GM18519 (cell line): ENCODE data around the gene ZC2HC1B.

Experiments used
- ATAC-seq: cut with Tn5 transposase; IDR thresholded peaks from one replicate; pipeline ENCODE4 v1.9.1; 2021; ENCODE audit warnings: mild to moderate bottlenecking, moderate library complexity; ENCODE audit not compliant: unreplicated experiment, low FRiP score

Gene ZC2HC1B

DNA sequence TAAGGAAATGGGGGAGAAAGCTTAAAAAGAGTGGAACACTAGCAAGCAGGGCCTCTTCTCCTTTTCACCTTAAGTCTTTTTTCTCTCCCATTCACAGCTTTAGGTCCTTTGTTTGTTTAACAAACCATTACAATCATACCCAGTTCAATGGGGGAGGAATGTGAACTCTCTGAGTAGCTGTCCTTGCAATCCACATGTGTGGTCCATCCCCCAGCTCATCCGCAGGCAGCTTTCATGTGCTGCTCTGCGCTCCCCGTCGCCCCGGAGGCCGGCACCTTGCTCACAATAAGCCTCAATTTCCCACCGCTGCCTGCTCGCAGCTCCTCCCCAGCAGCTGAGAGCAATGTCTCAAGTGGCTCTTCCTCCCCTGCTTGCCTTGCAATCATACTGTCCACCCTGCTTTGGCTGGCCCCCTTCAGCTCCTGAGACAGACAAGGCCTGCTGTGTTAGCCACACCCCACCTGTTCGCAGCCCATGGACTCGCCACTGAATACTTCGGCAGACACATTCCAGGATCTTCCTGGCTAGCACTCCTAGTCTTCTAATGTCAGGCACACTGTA, 94.6 kb downstream of the ZC2HC1B start:
- no peak for ATAC-seq

DNA sequence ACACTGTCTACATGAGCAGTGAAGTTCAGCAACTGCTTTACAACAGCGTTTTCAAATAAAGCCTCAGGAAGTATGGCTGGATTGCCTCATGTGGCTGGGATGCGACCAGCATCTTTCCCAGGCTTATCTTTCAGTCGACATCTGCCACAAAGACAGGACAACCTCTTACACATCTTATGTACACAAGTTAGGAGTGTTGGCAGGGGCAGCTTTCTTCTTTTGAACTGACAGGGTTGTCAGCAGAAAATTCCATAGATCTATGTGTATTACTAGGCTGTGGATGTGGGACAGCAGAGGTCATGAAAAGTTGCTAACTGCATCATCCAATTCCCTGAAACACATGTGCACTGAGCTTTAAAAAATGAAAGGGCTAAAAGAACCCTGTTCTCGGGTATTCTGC, 95.7 kb downstream of the ZC2HC1B start:
- no peak for ATAC-seq

DNA sequence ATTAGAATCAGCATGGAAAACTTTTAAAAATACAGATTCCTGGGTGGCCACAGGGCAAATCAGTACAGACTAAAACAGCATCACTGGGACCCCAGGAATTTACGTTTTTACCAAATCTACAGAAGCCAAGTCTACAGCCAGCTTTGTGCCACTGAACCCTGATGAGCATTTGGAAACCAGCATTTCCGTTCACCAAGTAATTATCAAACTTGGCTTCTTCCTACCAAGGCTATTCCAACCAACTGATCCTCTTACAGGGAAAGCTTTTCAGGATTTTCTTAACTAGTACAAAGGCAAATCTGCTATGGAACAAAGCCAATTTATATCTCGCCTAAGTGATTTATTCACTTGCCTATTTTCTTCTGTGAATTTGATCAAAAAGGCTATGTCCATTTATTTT, 96.8 kb downstream of the ZC2HC1B start:
- ATAC-seq = no peak

DNA sequence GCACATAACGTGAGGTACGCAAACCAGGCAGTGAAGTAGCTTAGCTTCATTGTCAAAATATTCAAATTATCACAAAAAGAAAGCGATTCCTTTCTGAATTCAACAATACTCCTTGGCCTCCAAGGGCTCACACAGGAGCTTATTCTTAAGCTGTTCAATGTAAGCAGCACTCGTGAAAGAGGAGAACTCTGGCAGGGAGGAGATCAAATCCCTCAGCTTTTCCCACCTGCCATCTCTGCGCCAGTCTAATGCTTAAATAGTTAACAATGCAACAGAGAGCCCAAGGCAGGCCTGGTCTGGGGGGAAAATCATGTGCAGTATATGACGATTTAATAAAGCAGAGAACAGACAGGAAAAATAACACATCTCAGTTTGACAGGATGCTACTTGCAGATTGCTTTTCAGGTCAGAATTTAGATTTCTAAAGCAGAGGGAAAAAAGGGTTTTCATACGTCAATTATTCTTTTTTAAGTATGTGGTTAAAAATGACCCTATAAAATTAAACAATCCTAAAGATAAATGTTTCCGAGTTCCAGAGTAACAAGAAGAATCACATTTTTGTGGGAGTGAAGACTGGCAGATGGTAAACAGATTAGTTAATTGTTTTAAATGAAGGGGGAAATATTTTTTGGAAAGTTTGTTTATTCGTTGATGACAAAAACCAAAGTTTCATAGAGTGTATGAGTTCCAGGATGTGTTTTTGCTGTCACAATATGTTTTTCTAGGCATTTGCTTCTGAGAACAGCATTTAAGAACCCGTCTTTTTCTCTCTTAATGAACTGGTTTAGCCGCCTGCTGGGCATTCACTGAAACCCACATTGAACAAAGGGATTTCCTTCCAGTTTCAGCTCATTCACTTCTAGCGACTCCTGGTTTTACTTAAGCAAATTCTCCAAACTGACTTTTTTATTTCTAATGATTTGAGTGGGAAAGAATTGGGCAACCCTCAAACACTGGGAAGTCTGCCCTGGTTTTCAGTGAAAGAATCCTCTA, 97.9 kb downstream of the ZC2HC1B start:
- no peak for ATAC-seq

DNA sequence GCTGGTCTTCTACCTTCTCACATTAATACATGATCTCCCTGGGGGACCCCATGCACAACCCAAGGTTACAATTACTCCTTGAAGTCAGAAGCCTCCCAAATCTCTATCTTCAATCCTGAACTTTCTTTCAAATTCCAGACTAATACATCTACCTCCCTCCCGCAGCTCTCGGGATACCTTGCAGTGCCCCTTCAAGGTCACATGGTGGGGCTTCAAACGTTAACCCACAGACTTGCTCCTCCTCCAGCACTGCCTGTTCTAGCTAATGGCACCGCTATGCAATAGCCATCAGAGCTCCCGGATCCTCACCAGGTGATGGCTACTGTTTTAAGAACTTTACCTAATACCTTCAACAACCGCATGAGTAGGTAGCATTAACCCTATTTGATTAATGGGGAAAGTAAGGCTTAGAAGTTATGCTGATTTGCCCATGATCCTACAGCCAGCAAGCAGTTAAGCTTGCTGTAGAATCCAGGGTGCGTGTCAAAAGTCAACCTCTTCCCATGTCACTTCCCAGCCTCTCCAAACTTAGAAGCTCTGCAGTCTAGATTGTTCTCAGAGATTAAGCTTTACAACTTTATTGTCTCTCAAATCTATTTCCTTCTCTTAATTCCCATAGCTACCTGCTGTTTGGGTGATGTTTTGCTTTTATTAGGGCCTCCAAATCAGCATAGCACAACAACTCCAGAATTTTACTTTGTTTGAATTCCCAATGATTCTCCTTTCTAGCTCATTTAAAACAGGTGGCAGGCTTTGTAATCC, 99.1 kb downstream of the ZC2HC1B start:
- ATAC-seq = no peak

DNA sequence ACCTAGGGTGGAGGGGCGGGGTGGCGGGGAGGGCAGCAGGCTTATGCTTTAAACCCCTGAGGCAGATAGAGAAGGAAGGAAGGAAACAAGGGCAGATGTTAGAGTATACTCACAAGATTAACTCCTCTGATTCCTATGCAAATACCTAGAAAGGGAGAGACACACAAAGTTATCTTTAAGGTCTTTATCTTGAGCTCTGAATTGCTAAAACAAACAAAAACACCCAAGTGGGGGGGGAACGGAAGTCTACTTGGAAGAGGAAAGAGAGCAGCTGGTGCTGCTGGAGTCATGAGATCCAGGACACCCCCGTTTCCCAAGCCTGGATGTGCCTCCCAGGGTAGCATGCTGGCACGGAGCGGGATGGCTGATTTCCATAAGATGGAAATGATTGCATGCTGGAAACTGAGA, 100.4 kb downstream of the ZC2HC1B start:
- ATAC-seq = no peak

DNA sequence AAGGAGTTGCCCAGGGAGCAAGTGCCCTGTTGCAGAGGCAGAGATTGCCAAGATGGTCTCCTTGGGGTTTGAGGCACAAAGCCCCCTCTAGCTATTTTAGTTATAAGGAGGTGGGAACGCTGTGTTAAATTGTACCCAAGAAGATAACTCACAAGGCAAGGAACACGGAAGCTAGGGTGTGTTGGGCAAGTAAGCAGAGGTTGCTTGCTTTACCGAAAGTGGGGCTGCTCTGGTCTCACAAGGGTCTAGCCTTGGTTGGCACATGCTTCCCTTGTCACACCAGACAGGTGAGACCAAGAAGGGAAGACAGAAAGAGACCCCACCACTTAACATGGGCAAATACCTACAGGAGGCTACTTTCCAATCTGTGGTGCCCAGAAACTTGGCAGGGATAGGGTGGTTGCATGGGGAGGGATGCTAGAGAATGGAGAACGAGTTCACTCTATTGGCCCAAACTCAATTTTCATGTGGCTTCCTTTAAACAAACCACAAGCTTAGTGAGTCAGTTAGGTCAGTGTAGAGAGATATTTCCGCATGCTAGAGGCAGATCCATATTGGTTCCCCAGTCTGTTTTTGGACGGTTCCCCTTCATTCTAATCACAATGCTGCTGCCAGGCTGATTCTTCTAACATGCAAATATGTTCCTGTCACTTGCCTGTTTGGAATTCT, 101.4 kb downstream of the ZC2HC1B start:
- ATAC-seq = no peak

DNA sequence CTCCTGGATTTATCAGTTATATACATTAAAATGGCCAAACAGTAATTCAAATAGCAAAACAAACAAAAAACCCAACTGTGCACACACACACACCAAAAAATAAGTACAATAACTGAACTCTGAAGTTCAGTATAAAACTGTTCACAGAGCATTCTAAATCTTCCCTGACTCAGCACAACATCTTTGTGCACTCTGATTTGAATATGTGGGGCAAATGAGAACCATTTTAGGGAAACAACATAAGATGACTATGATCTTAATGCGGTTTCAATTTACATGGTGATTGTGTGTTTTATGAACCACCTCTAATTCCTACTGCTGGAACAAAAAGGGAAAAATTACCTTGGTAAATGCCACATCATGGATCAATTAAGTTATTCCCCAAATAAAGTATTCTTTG, 102.0 kb downstream of the ZC2HC1B start:
- no peak for ATAC-seq

DNA sequence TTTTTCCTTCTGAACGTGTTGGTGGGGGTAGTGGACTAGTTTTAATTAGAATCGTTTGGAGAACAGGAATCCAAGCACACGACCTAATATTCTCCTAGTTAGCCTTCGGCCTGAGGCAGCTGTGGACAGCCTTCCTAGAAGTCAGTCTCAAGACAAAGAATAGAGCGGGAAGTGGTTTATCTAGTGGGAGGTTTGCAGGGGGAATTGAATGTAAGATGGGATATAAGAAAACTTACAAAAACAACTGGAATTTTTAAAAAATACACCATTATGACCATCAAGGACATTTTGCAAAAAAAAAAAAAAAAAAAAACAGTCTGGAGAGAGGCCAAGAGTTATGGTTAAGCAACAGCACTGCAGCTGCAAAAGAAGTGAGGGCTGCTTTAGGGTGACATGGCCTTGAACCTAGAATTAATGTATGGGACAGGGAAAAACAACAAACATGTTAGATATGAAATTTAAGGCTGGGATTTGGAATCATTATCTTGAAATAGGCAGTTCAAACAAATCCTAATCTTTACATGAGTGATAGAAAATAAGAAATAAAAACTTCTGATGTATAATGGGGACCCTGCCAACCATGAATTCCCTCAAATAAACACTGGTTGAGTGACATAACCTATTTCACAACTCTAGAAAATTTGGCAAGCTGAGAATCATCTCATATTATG, 103.6 kb downstream of the ZC2HC1B start:
- no peak for ATAC-seq

DNA sequence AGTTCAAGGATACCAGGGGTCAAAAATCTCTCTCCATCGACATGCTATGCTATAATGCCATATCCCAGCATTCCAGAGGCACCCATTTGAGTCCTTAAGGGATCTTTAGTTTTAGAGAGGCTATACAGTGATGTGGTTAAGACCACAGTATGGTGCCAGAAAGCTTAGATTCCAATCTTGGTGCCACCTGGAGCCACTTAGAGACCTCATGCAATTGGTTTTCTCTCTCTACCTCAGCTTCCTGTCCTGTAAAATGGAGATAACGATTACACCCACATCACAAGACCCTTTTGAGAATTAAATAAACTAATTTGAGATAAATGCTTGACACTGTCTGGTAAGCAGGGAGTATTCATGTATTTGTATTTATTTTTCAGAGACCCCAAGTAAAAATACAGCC, 104.8 kb downstream of the ZC2HC1B start:
- ATAC-seq = no peak

DNA sequence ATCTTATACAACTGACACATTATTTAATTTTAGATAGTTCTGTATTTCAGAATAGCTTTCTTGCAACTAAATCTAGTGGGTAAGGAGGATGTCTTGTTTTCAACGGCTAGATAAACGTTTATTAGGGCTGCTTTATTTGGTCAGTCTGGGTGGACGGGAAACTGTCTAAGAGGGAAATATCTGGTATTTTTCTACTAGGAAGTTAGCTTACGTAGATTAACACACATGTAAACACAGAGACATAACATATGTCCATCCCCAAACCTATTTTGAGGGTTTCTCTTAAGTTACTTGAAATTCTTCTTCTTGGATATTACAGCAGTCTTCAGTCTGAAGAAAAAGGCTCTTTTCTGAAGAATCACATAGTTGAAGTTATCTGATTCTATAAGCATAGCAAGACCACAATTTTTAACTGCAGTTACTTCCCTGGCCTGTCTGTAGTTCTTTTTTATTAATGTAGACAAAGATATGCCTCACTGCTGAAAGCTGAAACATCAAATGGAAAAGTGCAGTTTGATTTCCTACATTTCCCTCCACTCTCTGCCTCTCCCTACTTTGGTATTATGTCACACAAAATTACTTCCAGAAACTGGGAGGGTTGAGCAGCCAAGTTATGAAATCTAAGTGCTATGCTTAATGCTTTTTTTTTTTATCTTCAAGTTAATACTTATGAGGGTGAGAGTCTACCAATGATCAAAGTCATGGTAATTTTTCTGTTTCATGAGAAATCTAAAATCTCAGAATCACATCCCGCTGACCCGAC, 106.4 kb downstream of the ZC2HC1B start:
- no peak for ATAC-seq

DNA sequence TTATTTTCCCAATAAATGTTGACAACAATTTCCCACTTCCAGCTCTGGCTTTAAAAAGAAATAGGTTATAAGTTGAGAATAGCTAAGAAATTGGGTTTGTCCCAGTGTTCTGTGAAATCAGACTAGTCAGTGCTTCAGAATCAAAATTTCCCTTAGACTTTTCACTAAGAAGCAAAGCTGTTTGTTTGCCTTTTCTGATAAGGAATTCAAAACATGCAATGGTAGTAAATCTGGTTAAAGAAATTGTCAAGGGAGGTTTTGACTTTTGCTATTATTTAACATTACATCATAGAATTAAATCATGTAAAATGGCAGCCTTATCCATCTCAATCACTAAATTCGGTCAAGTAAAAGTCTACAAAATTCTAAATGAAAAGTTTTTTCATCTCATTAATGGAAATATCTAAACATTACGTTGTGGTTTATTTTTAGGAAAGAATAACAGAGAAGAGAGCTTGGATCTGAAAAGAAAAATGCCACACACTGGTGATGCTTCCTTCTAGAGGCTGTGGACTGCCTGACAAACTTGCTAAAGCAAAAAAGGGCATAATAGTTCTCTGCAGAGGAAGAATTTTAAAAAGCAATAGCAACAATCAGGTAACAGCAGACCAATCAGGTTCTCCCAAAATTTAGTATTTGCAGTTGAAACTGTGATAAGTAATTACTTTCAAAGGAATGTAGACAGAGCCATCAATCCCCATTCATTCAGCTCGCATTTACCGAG, 107.4 kb downstream of the ZC2HC1B start:
- ATAC-seq = no peak

DNA sequence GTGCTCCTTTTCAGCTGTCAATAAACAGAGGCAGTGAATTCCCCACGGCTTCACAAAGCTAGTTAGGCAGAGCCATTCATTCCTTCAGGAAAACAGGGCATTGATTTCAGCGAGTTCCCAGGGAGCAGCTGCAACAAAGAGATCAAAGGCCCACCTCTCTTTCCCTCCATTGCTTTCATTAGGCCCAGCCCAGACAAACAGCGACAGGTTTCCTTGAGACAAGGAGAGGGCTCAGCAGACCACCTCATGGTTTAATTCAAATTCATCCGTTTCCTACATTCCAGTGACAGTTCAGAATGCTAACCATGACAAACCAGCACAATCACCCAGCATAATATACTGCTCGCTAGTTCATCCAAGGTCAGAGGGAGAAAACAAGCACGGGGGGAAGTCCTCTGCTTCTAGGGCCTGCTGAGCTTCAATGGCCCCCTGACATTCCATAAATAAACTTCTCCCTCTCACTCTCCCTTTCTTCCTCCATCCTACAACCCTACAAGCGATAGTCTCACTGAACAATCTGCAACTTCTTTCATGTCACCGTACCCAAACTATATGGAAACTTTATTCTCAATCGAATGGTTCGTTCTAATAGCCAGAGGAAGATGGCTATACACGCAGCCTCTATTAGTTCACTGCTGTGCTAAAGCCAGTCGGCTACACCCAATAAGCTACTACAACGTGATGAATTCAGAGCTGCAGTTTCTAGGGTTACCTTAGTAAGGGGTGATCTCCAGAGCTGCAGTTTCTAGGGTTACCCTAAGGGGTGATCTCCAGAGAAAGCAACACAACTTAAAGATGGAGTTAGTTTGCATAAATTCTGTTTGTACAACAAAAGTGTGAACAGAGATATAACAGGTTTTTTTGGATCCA, 109.1 kb downstream of the ZC2HC1B start:
- ATAC-seq = no peak

DNA sequence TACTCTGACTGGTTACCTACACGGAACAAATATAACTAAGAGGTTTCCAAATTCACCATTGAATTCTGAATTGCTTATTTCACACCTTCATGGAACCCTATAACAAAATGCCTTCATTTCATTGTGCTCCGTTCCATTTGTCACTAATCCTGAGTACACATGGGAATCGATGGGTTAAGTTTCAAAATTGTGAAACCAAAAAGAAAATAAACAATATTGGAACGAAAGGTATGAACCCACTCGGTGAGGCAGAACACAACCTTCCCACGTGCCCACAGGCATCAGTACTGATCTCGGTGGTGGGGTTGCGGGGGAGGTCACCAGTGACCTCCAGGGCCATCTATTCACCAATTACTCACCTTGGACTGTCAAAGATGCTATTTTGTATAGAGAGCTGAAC, 109.8 kb downstream of the ZC2HC1B start:
- ATAC-seq = no peak

DNA sequence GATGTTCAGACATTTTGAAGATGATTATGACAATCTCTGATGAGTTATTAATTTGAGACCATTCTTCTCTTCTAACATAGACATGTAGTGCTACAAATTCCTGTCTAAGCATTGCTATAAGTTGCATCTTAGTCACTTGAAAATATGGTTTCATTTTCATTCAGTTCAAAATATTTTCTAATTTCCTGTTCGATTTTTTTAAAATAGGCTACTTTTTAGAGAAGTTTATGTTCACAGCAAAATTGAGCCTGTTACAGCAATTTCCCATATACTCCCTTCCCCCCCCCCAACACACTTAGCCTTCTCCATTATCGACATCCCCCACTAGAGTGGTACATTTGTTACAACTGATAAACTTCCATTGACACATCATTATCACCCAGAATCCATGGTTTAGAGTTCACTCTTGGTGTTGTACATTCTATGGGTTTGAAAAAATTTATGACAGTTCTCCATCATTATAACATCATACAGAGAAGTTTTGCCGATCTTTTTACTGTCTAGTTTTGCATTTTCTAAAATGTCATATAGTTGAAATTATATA, 112.6 kb downstream of the ZC2HC1B start:
- ATAC-seq = no peak

DNA sequence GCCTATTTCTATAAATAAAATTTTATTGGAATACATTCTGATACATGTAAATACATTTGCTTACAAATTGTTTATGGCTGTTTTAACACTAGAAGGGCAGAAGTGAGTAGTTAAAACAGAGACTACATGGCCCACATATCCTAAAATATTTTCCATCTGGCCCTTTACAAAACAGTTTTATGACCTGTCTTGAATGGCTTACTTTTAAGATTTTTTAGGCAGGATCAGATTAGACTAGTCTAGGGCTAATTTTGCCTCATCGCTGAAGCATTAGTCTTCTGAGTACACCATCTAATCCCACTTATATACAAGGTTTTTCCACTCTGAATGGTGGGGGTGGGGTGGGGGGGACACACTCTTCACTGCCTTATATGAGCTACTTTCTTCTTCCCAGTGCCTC, 116.6 kb downstream of the ZC2HC1B start:
- no peak for ATAC-seq

DNA sequence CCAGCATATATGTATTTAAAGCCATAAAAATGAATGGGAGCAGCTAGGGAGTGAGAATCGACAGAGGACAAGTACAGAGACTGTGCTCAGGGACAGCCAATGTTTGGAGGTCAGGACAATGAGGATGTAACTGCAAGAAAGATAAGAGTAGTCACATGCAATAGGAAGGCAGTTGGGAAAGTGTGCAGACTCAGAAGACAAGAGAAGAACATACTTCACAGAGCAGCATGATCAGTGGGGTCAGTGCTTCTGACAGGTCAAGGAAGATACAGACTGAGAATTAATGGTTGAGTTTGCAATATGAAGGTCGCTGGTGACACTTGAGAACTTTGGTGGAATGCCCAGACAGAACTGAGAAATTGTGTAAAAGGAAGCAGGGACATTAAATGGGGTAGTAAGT, 118.7 kb downstream of the ZC2HC1B start:
- ATAC-seq = no peak

DNA sequence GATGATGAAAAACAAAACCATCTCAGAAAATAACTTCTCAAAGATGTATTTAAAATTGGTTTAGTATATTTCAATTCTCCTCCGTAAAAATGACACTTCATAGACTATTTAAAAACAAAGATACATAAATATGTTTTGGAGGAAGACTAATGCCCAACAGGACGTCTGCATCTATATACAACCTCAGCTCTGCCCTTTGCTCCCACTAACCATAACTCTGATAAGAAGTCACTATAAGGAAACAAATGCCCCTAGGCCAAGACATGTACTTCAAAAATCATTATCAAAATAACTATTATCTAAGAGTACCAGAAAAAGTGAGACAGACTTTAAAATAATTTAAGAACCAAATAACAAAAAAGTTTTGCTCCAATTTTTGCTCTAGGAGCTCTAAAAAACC, 120.4 kb downstream of the ZC2HC1B start:
- ATAC-seq = no peak
